ENCODE results near the gene EVA1C.

- no peak for TF ChIP-seq BCLAF1 (IDR thresholded peaks at IDR 0.05)
- no peak for TF ChIP-seq EZH2 (IDR thresholded peaks at IDR 0.05; ENCODE audit: borderline replicate concordance, control insufficient read depth, low read depth, low read length)
- TF ChIP-seq, protein P1, sequence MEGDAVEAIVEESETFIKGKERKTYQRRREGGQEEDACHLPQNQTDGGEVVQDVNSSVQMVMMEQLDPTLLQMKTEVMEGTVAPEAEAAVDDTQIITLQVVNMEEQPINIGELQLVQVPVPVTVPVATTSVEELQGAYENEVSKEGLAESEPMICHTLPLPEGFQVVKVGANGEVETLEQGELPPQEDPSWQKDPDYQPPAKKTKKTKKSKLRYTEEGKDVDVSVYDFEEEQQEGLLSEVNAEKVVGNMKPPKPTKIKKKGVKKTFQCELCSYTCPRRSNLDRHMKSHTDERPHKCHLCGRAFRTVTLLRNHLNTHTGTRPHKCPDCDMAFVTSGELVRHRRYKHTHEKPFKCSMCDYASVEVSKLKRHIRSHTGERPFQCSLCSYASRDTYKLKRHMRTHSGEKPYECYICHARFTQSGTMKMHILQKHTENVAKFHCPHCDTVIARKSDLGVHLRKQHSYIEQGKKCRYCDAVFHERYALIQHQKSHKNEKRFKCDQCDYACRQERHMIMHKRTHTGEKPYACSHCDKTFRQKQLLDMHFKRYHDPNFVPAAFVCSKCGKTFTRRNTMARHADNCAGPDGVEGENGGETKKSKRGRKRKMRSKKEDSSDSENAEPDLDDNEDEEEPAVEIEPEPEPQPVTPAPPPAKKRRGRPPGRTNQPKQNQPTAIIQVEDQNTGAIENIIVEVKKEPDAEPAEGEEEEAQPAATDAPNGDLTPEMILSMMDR (IDR thresholded peaks at IDR 0.05 in 2 of 3, conservative IDR thresholded peaks at IDR 0.05 in 1 of 3; ENCODE audit: control insufficient read depth in 2 of 3, extremely low read depth in 1 of 3, insufficient read depth in 1 of 3, low read depth in 3 of 3, low read length in 3 of 3), result no peak
- no peak for TF ChIP-seq NFYB (IDR thresholded peaks at IDR 0.05; ENCODE audit: insufficient read depth, low read depth, low read length)
Observed at GRCh38 chr21:32406405-32406804, 6.1 kb upstream of the EVA1C start.
